ENCODE results near the gene SULT4A1.
A peak's percentile ranks its signal among the peaks of the same experiment; 100 is the strongest.
"Not testable (repeated sequence)": the region's sequence is repeated elsewhere in the genome, so short reads cannot be mapped to it uniquely, and the experiment has no call there.

Gene SULT4A1

GRCh38 chr22:43887391-43887790 is 25.1 kb upstream of the SULT4A1 start:
- no peak for DNase-seq (ENCODE audit: low read depth in 2 of 3, low spot score in 2 of 3)

GRCh38 chr22:43886231-43886630 is 23.9 kb upstream of the SULT4A1 start:
- DNase-seq (ENCODE audit: low read depth in 2 of 3, low spot score in 2 of 3), result no peak

DNA sequence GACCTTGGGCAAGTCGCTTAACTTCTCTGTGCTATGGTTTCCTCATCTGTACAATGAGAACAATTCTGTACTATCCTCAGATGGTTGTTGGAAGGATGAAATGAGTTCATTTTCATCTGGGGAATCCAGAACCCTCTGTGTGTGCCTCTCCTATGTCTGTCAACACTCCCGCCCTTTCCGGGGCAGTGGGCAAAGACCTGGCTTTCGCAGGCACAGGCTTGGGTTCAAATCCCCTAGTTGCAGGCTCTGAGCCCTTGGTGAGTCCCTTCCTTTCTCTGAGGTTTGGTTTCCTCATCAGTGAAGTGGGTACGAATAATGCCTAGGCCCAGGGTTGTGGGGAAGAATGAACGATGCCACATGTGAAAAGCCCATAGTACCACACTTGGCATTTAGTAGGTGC is 23.5 kb upstream of the SULT4A1 start:
- DNase-seq (ENCODE audit: low read depth in 2 of 3, low spot score in 2 of 3), result no peak

DNA sequence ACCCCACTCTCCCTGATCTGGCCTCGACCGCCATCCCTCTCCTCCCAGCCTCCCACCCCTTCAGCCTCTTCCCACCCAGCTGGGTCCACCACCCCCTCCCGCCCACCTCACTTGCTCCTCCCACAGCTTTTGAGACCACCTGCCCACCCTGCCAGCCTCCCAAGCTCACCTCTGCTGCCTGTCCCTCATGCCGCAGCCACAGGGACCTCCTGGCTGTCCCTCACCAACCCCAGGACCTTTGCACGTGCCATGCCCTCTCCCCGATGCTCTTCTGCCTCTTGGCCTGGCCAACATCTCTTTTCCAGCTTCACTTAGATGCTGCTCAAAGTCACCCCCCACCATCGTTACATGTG is 23.0 kb upstream of the SULT4A1 start:
- no peak for DNase-seq (ENCODE audit: low read depth in 2 of 3, low spot score in 2 of 3)

- DNase-seq (ENCODE audit: low read depth in 2 of 3, low spot score in 2 of 3), result peak in 2 of 3 experiments; percentile 43
These were observed 22.4 kb upstream of the SULT4A1 start for GRCh38 chr22:43884600-43885318.

DNA sequence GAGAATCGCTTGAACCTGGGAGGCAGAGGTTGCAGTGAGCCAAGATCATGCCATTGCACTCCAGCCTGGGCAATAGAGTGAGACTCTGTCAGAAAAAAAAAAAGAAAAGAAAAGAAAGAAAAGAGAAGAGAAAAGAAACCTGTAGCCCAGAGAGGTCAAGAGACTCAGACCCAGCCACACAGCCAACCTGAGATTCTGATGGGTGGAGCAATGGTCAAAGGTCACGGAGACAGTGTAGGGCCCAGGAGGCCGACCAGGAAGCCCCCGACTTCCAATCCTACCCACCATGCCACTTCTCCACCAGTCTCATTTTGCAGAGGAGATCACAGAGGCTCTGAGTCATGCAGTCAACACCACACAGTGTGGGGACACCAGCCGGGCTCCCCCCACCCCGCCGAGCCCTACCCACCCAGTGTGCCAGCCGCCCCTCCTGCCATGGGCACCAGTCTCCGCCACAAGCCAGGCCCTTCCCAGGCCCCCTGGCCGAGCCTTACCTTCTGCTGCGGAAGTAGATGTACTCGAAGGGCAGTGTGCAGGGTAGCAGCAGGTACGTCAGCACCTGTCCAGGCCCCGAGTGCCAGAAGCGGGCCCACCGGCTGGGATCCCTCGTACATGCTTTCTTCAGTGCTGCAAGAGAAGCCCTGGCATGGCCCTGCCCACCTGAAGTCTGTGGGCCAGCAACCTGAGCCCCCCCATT is 21.6 kb upstream of the SULT4A1 start:
- no peak for DNase-seq (ENCODE audit: low read depth in 2 of 3, low spot score in 2 of 3)

- DNase-seq (ENCODE audit: low read depth in 2 of 3, low spot score in 2 of 3), result peak in 2 of 3 experiments; percentile 12 to 36
These were observed 20.8 kb upstream of the SULT4A1 start for GRCh38 chr22:43883012-43883661.

GRCh38 chr22:43882122-43882767 is 19.9 kb upstream of the SULT4A1 start:
- no peak for DNase-seq (ENCODE audit: low read depth in 2 of 3, low spot score in 2 of 3)

- no peak for DNase-seq (ENCODE audit: low read depth in 2 of 3, low spot score in 2 of 3)
These were observed 19.1 kb upstream of the SULT4A1 start for GRCh38 chr22:43881091-43882061.

- no peak for DNase-seq (ENCODE audit: low read depth in 2 of 3, low spot score in 2 of 3)
These were observed 18.3 kb upstream of the SULT4A1 start for GRCh38 chr22:43880541-43880991.

- DNase-seq (ENCODE audit: low read depth in 2 of 3, low spot score in 2 of 3), result no peak
These were observed 17.7 kb upstream of the SULT4A1 start for GRCh38 chr22:43879901-43880540.

DNA sequence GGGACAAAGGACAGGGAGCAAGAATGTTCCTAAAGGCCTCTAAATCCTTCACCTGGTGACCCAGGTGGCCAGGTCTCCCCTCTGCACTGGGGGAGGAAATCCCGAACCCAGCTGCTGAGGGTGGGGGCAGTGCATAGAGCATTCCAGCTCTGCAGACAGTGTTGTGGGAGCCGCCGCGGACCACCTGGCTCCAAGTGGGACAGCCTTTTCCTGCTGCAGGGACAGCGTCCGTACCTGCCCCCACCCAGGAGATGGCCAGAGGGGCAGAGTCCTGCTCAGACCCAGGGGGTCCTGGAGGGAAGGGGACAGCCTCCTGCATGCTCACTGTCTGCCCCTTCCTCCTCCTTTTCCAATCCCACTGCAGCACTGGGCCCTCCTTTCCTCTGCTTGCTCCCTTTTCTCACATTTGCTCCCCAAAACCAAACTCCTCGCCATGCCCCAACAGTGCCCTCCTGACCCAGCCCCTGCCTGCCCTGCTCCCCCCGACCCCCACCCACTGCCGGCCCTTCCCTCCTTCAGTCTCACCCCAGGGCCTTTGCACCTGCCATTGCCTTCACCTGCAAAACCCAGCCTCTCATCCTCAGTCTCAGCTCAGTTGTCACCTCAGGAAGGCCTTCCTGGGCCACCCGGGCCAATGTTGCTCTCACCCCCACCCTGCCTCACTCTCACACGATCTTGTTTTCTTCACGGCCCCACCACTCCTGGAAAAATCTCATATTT is 16.7 kb upstream of the SULT4A1 start:
- no peak for DNase-seq (ENCODE audit: low read depth in 2 of 3, low spot score in 2 of 3)

GRCh38 chr22:43878079-43878795 is 15.9 kb upstream of the SULT4A1 start:
- no peak for DNase-seq (ENCODE audit: low read depth in 2 of 3, low spot score in 2 of 3)

- no peak for DNase-seq (ENCODE audit: low read depth in 2 of 3, low spot score in 2 of 3)
These were observed 14.7 kb upstream of the SULT4A1 start for GRCh38 chr22:43876866-43877509.

GRCh38 chr22:43869799-43870198 is 7.5 kb upstream of the SULT4A1 start:
- DNase-seq (ENCODE audit: low read depth in 2 of 3, low spot score in 2 of 3), result no peak

- DNase-seq (ENCODE audit: low read depth in 2 of 3, low spot score in 2 of 3), result not testable (repeated sequence)
These were observed 6.7 kb upstream of the SULT4A1 start for GRCh38 chr22:43869001-43869400.

- no peak for DNase-seq (ENCODE audit: low read depth in 2 of 3, low spot score in 2 of 3)
These were observed 5.7 kb upstream of the SULT4A1 start for GRCh38 chr22:43867839-43868635.

DNA sequence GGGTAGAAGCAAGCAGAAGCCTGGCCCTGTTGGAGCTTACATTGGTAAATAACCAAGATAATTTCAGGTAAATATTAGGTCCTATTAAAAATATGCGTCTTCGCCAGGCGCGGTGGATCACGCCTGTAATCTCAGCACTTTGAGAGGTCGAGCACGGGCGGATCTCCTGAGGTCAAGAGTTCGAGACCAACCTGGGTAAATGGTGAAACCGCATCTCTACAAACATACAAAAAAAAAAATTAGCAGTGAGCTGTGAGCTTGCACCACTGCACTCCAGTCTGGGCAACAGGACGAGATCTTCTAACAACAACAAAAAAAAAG is 529 bp upstream of the SULT4A1 start:
- DNase-seq (ENCODE audit: low read depth in 2 of 3, low spot score in 2 of 3), result no peak
